Type B pancreatic cell (in vitro differentiated cells): Measurements from ENCODE around the gene CREB3L2. TPM values are rescaled to one million over a fixed set of nuclear protein-coding genes. Genes with fewer than 3 reads are reported as not detected.

Source experiments
- DNase-seq: peaks from one replicate; pipeline ENCODE4 v3.0.0; 2021; ENCODE audit warnings: mixed read lengths; ENCODE audit not compliant: unreplicated experiment; ENCODE audit errors: extremely low spot score
- H3K27ac Mint-ChIP-seq: 2 replicates; pipeline ENCODE4 v1.8.0; 2021; ENCODE audit warnings: mild to moderate bottlenecking, mixed read lengths
- H3K27me3 Mint-ChIP-seq: 2 replicates; pipeline ENCODE4 v1.8.0; 2021; ENCODE audit warnings: mixed read lengths
- H3K36me3 Mint-ChIP-seq: 2 replicates; pipeline ENCODE4 v1.8.0; 2021; ENCODE audit warnings: mixed read lengths
- H3K4me1 Mint-ChIP-seq: one replicate; pipeline ENCODE4 v1.8.0; 2021; ENCODE audit warnings: mixed read lengths; ENCODE audit not compliant: unreplicated experiment
- H3K4me3 Mint-ChIP-seq: 2 replicates; pipeline ENCODE4 v1.8.0; 2021; ENCODE audit warnings: mild to moderate bottlenecking, mixed read lengths
- H3K9me3 Mint-ChIP-seq: 2 replicates; pipeline ENCODE4 v1.8.0; 2021; ENCODE audit warnings: mixed read lengths
- CTCF ChIP-seq: fragments of 200-600 bp; sonication (generic); conservative IDR thresholded peaks from 2 replicates; pipeline ENCODE4 v1.5.0; 2021; ENCODE audit warnings: antibody characterized with exemption, mild to moderate bottlenecking
- total RNA-seq: library from RNA; stranded (reverse); gene quantifications from 2 replicates; pipeline ENCODE4 v1.2.1, GENCODE V29; 2021; ENCODE audit warnings: low replicate concordance

CREB3L2 gene
- total RNA-seq, 1 donor from 2014 or later, result 85.8 TPM

GRCh38 chr7:137958470-137959431, 43.1 kb downstream of the CREB3L2 start:
- Mint-ChIP-seq H3K9me3 (peaks cover 9% of the 10 kb centered on the region), H3K27me3 (no peaks in the 10 kb centered on the region), H3K4me3 (peak overlapping the region; percentile 24), H3K27ac (peak overlapping the region; percentile 97), H3K36me3 (peaks cover 49% of the 10 kb centered on the region), H3K4me1 (peaks cover 78% of the 10 kb centered on the region)
- DNase-seq, result no peak
- no peak for TF ChIP-seq CTCF

GRCh38 chr7:137957887-137958286, 44.0 kb downstream of the CREB3L2 start:
- H3K27me3 Mint-ChIP-seq, result no peaks in the 10 kb centered on the region
- no peak for TF ChIP-seq CTCF
- H3K9me3 Mint-ChIP-seq, result peaks cover 6% of the 10 kb centered on the region
- DNase-seq, result no peak
- H3K4me3 Mint-ChIP-seq, result no peak overlapping the region
- H3K36me3 Mint-ChIP-seq, result peaks cover 41% of the 10 kb centered on the region
- peak overlapping the region; percentile 97 for H3K27ac Mint-ChIP-seq
- peaks cover 77% of the 10 kb centered on the region for H3K4me1 Mint-ChIP-seq

- H3K27me3 Mint-ChIP-seq, result no peaks in the 10 kb centered on the region
- H3K9me3 Mint-ChIP-seq, result no peaks in the 10 kb centered on the region
- peaks cover 33% of the 10 kb centered on the region for H3K36me3 Mint-ChIP-seq
- H3K27ac Mint-ChIP-seq, result peak overlapping the region; percentile 97
- TF ChIP-seq CTCF, result no peak
- H3K4me3 Mint-ChIP-seq, result peak overlapping the region; percentile 87
- DNase-seq, result no peak
- peaks cover 72% of the 10 kb centered on the region for H3K4me1 Mint-ChIP-seq
Measured at GRCh38 chr7:137956591-137956990, 45.3 kb downstream of the CREB3L2 start.

- TF ChIP-seq CTCF, result no peak
- peaks cover 68% of the 10 kb centered on the region for H3K4me1 Mint-ChIP-seq
- H3K4me3 Mint-ChIP-seq, result peak overlapping the region; percentile 87
- no peak for DNase-seq
- peak overlapping the region; percentile 97 for H3K27ac Mint-ChIP-seq
- H3K9me3 Mint-ChIP-seq, result no peaks in the 10 kb centered on the region
- H3K36me3 Mint-ChIP-seq, result peaks cover 29% of the 10 kb centered on the region
- H3K27me3 Mint-ChIP-seq, result no peaks in the 10 kb centered on the region
Measured at GRCh38 chr7:137956183-137956582, 45.7 kb downstream of the CREB3L2 start.

- Mint-ChIP-seq H3K27ac (peak overlapping the region; percentile 97), H3K27me3 (no peaks in the 10 kb centered on the region)
Measured at GRCh38 chr7:137954614-137955013, 47.3 kb downstream of the CREB3L2 start.

More at GRCh38 chr7:137954614-137955013, 47.3 kb downstream of the CREB3L2 start:
- H3K36me3 Mint-ChIP-seq, result peaks cover 24% of the 10 kb centered on the region
- no peaks in the 10 kb centered on the region for H3K9me3 Mint-ChIP-seq
- H3K4me1 Mint-ChIP-seq, result peaks cover 76% of the 10 kb centered on the region
- TF ChIP-seq CTCF, result no peak
- DNase-seq, result no peak
- H3K4me3 Mint-ChIP-seq, result peak overlapping the region; percentile 78
